Spinal cord (tissue), 10 donors: ENCODE results near the gene AMIGO3. TPM values are rescaled to one million over a fixed set of nuclear protein-coding genes. Genes with fewer than 3 reads are reported as not detected.

ENCODE experiments used
- DNase-seq, 6 donors: peaks; one replicate each; pipeline versions ENCODE4 v3.0.0 to v3.0.0-alpha.2; 2013 to 2015; ENCODE audit warnings: low spot score in 6 of 6, low read depth in 4 of 6
- H3K27ac ChIP-seq: one replicate; pipeline ENCODE4 v1.5.1; 2013; ENCODE audit warnings: low read depth, low read length, control low read depth
- H3K27me3 ChIP-seq: one replicate; pipeline ENCODE4 v1.6.1; 2013; ENCODE audit warnings: low read length; ENCODE audit not compliant: control insufficient read depth, insufficient read depth
- H3K36me3 ChIP-seq: one replicate; pipeline ENCODE4 v1.6.1; 2013; ENCODE audit warnings: low read length; ENCODE audit not compliant: control insufficient read depth, insufficient read depth
- H3K4me1 ChIP-seq: one replicate; pipeline ENCODE4 v1.6.1; 2013; ENCODE audit warnings: low read length; ENCODE audit not compliant: control insufficient read depth, insufficient read depth
- H3K4me3 ChIP-seq: one replicate; pipeline ENCODE4 v1.5.1; 2013; ENCODE audit warnings: low read depth, low read length, control low read depth
- H3K9me3 ChIP-seq: one replicate; pipeline ENCODE4 v1.6.1; 2013; ENCODE audit warnings: low read length; ENCODE audit not compliant: control insufficient read depth, insufficient read depth
- WGBS: methylation state at CpG from one replicate; pipeline ENCODE4 v1.1.5; 2013; ENCODE audit warnings: missing lambda C conversion rate; ENCODE audit not compliant: insufficient coverage; 5-methylcytosine and 5-hydroxymethylcytosine counted together
- polyA plus RNA-seq, 2 donors: library from polyadenylated mRNA; unstranded; fragments of 120-200 nt; gene quantifications; one replicate each; pipeline ENCODE4 v1.2.1, GENCODE V29; 2013; ENCODE audit not compliant: insufficient read length in 2 of 2
- total RNA-seq, 2 donors: library from RNA; depleted of rRNA in 1 of 2; stranded (reverse); fragments of 120-200 nt in 1 of 2; fragments of >200 nt in 1 of 2; gene quantifications; one replicate each; pipeline versions ENCODE4 v1.2.3 to v1.2.4, GENCODE V29; 2013 to 2014
- donor health status: healthy.

AMIGO3 gene
- total and polyA plus RNA-seq, 4 donors, result 0.30 to 3.3 (median 2.2) TPM; not detected in 1

DNA sequence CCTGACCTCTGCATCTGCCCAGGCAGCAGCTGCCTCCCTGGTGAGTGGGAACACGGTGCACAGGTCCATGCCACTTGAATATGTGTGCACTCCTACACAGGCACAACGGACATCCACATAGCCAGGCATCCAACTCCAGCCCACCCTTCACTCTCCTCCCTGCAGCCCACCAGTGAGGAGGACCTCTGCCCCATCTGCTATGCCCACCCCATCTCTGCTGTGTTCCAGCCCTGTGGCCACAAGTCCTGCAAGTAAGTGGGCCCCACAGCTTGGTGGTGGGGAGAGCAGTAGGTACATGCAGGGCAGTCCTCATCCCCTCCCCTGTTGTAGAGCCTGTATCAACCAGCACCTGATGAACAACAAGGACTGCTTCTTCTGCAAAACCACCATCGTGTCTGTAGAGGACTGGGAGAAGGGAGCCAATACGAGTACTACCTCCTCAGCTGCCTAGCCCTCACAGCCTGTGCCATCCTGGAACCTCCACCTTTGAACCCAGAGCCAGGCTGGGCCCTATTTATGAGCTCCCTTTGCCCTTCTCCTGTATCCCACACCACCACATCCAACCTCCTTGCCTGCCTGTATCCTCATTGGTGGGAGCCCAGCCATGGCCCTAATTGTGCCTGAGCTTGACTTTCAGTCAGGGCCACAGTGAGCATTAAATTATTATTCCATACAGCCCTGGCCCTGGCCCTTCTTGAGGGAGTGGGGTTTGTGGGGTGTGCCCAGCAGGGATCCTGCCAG, 1.5 kb upstream of the AMIGO3 start:
- no peak for DNase-seq
- Histone ChIP-seq H3K9me3 (no peaks in the 10 kb centered on the region), H3K4me3 (no peak overlapping the region), H3K4me1 (peaks cover 60% of the 10 kb centered on the region), H3K36me3 (peaks cover 77% of the 10 kb centered on the region), H3K27me3 (no peaks in the 10 kb centered on the region), H3K27ac (no peak overlapping the region)
- 80% methylated on average over 3 of the region's 4 CpGs for WGBS

DNA sequence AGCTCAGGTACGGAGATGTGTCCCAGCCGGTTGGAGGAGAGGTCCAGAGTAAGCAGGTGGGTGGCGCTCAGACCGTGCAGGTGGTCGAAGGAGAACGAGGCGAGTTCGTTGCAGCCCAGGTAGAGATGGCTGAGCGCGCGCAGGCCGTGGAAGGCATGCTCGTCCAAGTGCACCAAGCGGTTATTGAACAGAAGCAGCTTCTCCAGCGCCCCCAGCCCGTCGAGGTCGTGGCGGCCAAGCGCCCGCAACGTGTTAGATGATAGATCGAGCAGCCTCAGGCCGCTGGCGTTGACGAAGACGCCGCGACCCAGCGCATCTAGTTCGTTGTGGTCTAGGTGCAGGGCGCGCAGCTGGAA, 648 bp downstream of the AMIGO3 start:
- Histone ChIP-seq H3K27ac (no peak overlapping the region), H3K9me3 (no peaks in the 10 kb centered on the region), H3K27me3 (no peaks in the 10 kb centered on the region), H3K4me3 (peak overlapping the region; percentile 60), H3K4me1 (peaks cover 48% of the 10 kb centered on the region), H3K36me3 (peaks cover 83% of the 10 kb centered on the region)
- DNase-seq, result peak in 1 of 6 donors; percentile 70
- WGBS, result 4% methylated on average over 33 of the region's 33 CpGs

DNA sequence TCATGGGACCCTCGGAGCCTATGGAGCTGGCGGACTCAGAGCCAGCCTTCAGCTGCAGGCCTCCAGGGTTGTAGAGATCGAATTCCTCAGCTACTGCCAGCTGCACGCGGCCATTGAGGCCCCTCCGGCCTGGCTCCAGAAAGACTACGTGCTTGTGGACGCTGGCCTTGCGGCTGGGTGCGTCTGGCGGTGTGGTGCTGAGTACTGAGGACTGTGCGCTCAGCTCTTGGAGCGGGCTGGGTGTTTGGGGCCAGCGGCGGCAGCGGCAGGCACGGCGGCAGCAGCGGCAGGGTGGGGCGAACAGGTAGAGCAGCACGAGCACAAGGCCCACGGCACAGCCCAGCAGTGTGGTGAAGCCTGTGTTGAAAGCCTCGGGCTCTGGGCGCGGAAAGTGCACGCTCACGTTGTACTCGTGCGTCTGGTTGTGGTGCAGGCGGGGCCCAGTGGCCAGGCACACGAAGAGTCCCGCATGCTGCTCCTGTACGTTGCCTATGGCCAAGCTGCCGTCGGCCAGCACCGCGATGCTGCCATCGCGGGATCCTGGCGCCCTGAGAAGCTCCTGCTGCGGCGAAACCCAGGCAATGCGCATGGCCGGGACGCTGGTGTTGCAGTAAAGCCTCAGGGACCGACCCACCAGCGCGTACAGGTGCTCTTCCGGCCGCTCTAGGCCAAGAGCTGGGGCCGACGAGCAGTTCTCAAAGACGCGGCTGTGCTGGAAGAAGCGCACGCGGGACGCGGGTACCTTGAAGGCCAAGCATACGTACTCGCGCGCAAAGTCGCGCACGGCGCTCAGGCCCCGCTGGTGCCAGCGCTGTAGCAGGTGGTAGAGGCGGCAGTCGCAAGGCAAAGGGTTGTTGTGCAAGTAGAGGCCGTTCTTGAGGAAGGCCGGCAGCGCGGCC, 1.3 kb downstream of the AMIGO3 start:
- Histone ChIP-seq H3K9me3 (no peaks in the 10 kb centered on the region), H3K4me1 (peaks cover 45% of the 10 kb centered on the region), H3K36me3 (peaks cover 89% of the 10 kb centered on the region), H3K4me3 (no peak overlapping the region), H3K27me3 (no peaks in the 10 kb centered on the region), H3K27ac (no peak overlapping the region)
- 53% methylated on average over 75 of the region's 75 CpGs for WGBS
- DNase-seq, result peak in 1 of 6 donors; percentile 29

DNA sequence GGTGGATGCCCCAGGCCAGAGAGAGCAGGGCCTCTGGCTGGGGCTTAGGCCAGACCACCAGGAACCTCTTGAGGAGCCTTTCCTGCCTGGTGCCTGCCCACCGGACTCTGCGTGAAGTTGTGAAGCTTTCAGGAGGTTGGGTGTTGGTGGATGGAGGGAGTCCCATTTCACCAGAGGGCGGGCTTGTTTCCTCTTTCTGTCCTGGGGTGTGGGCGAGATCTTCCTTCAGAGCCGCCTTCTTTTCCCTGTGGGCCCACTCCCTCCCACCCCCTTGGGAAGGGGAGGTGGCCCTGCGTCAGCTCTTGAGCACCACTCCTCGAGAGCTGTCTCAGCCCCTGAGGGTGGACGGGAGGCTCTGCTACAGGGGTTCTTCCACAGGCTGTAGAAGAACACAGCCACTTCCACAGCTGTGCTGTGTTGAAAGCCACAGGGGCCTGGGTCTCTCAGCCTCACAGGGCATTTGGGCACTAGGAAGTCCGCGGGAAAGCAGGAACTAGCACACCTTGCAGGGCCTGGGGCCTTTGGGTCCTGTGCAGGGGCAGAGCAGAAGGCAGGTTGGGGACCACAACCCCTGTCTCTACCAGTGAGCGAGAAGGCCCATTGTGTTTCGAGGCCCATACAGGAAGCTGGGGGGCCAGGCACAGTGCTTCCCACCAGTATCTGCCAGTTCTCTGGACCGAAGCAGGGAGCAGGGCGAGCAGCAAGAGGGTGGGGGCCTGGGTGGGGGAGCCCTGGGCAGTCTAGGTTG, 2.1 kb downstream of the AMIGO3 start:
- no peak for DNase-seq
- Histone ChIP-seq H3K27me3 (no peaks in the 10 kb centered on the region), H3K9me3 (no peaks in the 10 kb centered on the region), H3K4me3 (no peak overlapping the region), H3K27ac (no peak overlapping the region), H3K4me1 (peaks cover 37% of the 10 kb centered on the region), H3K36me3 (peaks cover 91% of the 10 kb centered on the region)
- WGBS, result 92% methylated on average over 11 of the region's 14 CpGs

DNA sequence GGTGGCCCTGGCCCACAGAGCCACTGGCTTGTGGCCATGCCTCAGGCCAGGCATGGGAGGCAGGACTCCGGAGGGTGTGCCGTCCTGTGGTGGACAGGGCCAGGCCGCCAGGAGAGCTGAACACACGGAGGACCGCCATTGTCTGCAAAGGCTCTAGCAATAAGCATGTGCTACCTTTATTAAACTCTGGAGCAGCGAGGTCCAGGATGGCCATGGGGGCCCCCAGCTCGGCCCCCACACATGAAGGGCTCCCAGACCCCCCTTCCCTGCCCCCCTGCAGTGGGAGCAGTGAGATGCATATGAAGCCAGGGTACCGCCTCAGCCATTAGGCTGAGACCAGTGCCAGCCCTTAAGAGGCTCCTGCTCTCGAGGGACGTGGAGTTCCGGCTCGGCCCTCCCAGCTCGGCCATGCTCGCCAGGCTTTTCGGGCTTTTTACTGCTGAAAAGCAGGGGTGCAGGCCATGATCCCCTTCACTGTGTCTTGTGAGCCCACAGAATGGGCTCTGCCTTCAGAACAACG, 2.7 kb downstream of the AMIGO3 start:
- 93% methylated on average over 15 of the region's 16 CpGs for WGBS
- Histone ChIP-seq H3K27ac (no peak overlapping the region), H3K4me3 (no peak overlapping the region), H3K4me1 (peaks cover 31% of the 10 kb centered on the region), H3K27me3 (no peaks in the 10 kb centered on the region), H3K9me3 (no peaks in the 10 kb centered on the region), H3K36me3 (peaks cover 91% of the 10 kb centered on the region)
- no peak for DNase-seq

DNA sequence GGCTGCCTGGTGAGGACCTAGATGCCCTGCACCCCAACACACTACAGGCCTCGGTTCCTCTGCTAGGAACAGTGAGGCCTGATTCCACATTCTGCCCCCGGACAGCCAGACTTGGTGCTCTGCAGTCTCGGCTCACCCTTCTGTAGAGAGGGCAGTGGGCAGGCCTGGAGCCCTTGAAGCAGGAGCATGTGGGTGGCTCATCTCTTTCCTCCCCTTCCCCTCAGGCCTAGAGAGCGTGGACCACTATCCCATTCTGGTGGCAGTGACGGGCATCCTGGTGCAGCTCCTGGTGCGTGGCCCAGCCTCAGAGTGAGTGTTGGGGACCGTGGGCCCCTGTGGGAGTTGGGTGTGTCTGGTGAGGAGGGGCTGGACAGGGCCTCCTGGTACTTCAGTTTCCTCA, 3.3 kb downstream of the AMIGO3 start:
- H3K9me3 ChIP-seq, result no peaks in the 10 kb centered on the region
- H3K36me3 ChIP-seq, result peaks cover 91% of the 10 kb centered on the region
- 95% methylated on average over 6 of the region's 7 CpGs for WGBS
- H3K27me3 ChIP-seq, result no peaks in the 10 kb centered on the region
- H3K4me1 ChIP-seq, result peaks cover 30% of the 10 kb centered on the region
- H3K27ac ChIP-seq, result no peak overlapping the region
- H3K4me3 ChIP-seq, result no peak overlapping the region
- no peak for DNase-seq

DNA sequence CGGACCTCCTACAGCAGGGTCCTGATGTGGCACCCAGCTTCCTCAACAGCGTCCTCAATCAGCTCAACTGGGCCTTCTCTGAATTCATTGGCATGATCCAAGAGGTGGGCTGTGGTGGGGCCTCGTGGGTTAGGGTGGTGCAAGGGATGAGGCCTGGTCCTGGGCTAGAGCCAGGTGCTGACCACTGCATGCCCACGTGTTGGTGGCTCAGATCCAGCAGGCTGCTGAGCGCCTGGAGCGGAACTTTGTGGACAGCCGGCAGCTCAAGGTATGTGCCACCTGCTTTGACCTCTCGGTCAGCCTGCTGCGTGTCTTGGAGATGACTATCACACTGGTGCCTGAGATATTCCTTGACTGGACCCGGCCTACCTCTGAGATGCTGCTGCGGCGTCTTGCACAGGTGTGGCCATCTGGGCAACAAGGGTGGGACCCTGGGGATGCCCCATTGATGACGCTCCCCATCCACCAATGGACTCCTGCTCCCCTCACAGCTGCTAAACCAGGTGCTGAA, 3.8 kb downstream of the AMIGO3 start:
- Histone ChIP-seq H3K27me3 (no peaks in the 10 kb centered on the region), H3K4me3 (no peak overlapping the region), H3K4me1 (peaks cover 30% of the 10 kb centered on the region), H3K9me3 (no peaks in the 10 kb centered on the region), H3K27ac (no peak overlapping the region), H3K36me3 (peaks cover 89% of the 10 kb centered on the region)
- no peak for DNase-seq
- WGBS, result 95% methylated on average over 13 of the region's 13 CpGs

DNA sequence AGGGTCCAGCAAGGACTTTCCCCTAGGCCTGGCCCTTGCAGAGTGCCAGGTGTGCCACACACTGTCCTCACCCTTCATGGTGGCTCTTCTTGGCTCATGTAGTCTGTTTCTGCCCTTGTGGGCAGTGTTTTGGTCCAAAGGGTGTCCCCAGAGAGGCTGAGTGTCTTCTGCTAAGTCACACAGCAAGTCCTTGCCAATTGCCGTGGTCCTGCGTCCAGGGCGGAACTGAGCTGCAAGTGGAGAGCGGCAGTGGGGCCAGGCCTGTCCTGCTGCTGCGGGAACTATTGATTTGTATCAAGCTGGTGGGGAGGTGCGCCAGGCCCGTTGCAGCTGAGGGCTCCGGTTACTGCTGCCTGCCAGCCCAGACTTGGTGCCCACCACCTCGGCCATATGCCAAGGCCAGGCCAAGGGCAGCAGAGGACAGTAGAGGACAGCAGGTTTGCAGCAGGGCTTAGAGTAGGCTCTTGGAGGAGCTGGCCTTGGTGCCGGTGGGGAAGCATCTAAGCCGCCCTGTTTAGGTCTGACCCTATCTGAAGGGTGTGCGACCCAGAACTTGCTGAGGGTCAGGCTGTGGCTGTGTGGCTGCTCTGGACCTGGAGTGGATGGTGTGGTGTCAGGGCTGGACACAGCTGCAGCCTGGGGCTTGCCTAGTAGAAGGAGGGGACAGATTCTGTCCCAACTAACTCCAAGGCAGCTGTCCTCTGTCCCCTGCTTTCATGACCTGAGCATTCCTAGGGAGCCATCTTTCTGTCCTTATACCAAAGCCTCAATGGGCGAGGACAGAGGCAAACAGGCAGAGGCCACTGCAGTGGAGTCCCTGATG, 4.5 kb downstream of the AMIGO3 start:
- Histone ChIP-seq H3K9me3 (no peaks in the 10 kb centered on the region), H3K4me1 (peaks cover 23% of the 10 kb centered on the region), H3K27ac (no peak overlapping the region), H3K36me3 (peaks cover 83% of the 10 kb centered on the region), H3K27me3 (no peaks in the 10 kb centered on the region), H3K4me3 (no peak overlapping the region)
- no peak for DNase-seq
- 86% methylated on average over 13 of the region's 13 CpGs for WGBS
